Adrenal gland (tissue), 5 donors: ENCODE measurements around the gene ASPG.

Experiments
- POLR2A ChIP-seq, 2 donors: fragments of 450-650 bp; IDR thresholded peaks; one replicate each; pipeline ENCODE4 v1.6.1; 2017; ENCODE audit warnings: antibody characterized with exemption in 2 of 2, mild to moderate bottlenecking in 2 of 2, moderate library complexity in 1 of 2
- TF ChIP-seq, protein P1 (sequence below), 6 experiments: fragments of 450-650 bp in 4 of 6; fragments of 200-600 bp in 2 of 6; sonication (generic) in 1 of 6; IDR thresholded peaks; 1 replicate in 5 of 6; 2 replicates in 1 of 6; pipeline versions ENCODE4 v1.5.1 to v1.8.0; 2016 to 2021; ENCODE audit warnings: antibody characterized with exemption in 6 of 6, mild to moderate bottlenecking in 2 of 6, moderate library complexity in 1 of 6
- donor health status: DM: no; HTN: no; CAD: no.

DNA sequence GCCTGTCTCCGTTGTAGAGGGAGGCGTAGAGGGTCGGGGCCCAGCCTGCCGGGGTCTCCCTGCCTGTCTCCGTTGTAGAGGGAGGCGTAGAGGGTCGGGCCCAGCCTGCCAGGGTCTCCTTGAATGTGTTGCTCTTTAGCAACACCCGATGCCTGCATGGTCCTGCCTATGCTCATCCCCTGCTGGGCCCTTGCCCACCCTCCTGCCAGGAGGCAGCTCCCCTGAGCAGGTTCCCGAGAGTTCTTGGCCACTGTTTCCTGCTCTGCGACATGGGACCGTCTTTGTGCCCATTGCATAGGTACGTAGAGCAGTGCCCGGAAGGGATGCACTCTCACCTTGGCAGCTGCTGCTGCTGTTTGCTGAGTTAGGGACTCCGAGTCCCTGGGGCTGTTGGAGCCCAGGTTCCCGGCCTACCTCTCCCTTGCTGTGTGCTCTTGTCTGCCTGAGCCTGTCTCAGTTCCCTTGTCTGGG lies 56.2 kb downstream of the ASPG start:
- TF ChIP-seq, protein P1, sequence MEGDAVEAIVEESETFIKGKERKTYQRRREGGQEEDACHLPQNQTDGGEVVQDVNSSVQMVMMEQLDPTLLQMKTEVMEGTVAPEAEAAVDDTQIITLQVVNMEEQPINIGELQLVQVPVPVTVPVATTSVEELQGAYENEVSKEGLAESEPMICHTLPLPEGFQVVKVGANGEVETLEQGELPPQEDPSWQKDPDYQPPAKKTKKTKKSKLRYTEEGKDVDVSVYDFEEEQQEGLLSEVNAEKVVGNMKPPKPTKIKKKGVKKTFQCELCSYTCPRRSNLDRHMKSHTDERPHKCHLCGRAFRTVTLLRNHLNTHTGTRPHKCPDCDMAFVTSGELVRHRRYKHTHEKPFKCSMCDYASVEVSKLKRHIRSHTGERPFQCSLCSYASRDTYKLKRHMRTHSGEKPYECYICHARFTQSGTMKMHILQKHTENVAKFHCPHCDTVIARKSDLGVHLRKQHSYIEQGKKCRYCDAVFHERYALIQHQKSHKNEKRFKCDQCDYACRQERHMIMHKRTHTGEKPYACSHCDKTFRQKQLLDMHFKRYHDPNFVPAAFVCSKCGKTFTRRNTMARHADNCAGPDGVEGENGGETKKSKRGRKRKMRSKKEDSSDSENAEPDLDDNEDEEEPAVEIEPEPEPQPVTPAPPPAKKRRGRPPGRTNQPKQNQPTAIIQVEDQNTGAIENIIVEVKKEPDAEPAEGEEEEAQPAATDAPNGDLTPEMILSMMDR (IDR thresholded peaks at IDR 0.05), result no peak
- TF ChIP-seq POLR2A (IDR thresholded peaks at IDR 0.05), result no peak
